GM23338 (cell line): Measurements from ENCODE around the gene ARL15. TPM values are rescaled to one million over a fixed set of nuclear protein-coding genes. Genes with fewer than 3 reads are reported as not detected.

Experiments used
- ATAC-seq: fragments of 200-7000 bp; cut with Tn5 transposase; 3 replicates; pipeline ENCODE4 v1.9.1; 2020
- DNase-seq: peaks from one replicate; pipeline ENCODE4 v3.0.0-alpha.2; 2015; ENCODE audit warnings: low spot score
- H2AFZ ChIP-seq: fragments of 200-600 bp; sonication (generic); 2 replicates; pipeline ENCODE4 v1.8.0; 2016; ENCODE audit warnings: antibody characterized with exemption, mild to moderate bottlenecking, moderate library complexity
- H3F3A ChIP-seq: fragments of 200-600 bp; sonication (generic); replicated peaks from 2 replicates; pipeline ENCODE4 v1.8.0; 2017; ENCODE audit warnings: antibody characterized with exemption, mixed run types, low read depth
- H3K27ac ChIP-seq: fragments of 200-600 bp; sonication (generic); 2 replicates; pipeline ENCODE4 v1.6.1; 2016; ENCODE audit warnings: low read depth
- H3K27me3 ChIP-seq: fragments of 200-600 bp; sonication (generic); 2 replicates; pipeline ENCODE4 v1.8.0; 2016; ENCODE audit warnings: mild to moderate bottlenecking, mixed run types, moderate library complexity; ENCODE audit not compliant: insufficient read depth
- H3K36me3 ChIP-seq: fragments of 200-600 bp; sonication (generic); 2 replicates; pipeline ENCODE4 v1.8.0; 2016; ENCODE audit warnings: mild to moderate bottlenecking; ENCODE audit not compliant: insufficient read depth
- H3K4me1 ChIP-seq: fragments of 200-600 bp; sonication (generic); 2 replicates; pipeline ENCODE4 v1.8.0; 2016; ENCODE audit warnings: mild to moderate bottlenecking, moderate library complexity; ENCODE audit not compliant: insufficient read depth
- H3K4me2 ChIP-seq: fragments of 200-600 bp; sonication (generic); 2 replicates; pipeline ENCODE4 v1.7.1; 2017; ENCODE audit warnings: mixed run types
- H3K4me3 ChIP-seq: fragments of 200-600 bp; sonication (generic); 2 replicates; pipeline ENCODE4 v1.6.1; 2016; ENCODE audit warnings: mixed run types
- H3K79me2 ChIP-seq: fragments of 200-600 bp; sonication (generic); replicated peaks from 2 replicates; pipeline ENCODE4 v1.8.0; 2017; ENCODE audit warnings: mild to moderate bottlenecking; ENCODE audit not compliant: insufficient read depth
- H3K9me2 ChIP-seq: fragments of 200-600 bp; sonication (generic); 2 replicates; pipeline ENCODE4 v1.8.0; 2017; ENCODE audit not compliant: insufficient read depth
- H4K20me1 ChIP-seq: fragments of 200-600 bp; sonication (generic); replicated peaks from 2 replicates; pipeline ENCODE4 v1.8.0; 2017; ENCODE audit warnings: mild to moderate bottlenecking; ENCODE audit not compliant: insufficient read depth
- H3K27ac Mint-ChIP-seq: 2 replicates; pipeline ENCODE4 v1.8.0; 2020; ENCODE audit warnings: inconsistent platforms, mild to moderate bottlenecking, moderate library complexity, mixed read lengths
- H3K27me3 Mint-ChIP-seq: 3 replicates; pipeline ENCODE4 v1.8.0; 2022; ENCODE audit warnings: low read depth, mild to moderate bottlenecking, moderate library complexity, mixed read lengths, inconsistent platforms; ENCODE audit not compliant: insufficient read depth, poor library complexity
- H3K36me3 Mint-ChIP-seq: 3 replicates; pipeline ENCODE4 v1.8.0; 2021; ENCODE audit warnings: low read depth, mild to moderate bottlenecking, inconsistent platforms, moderate library complexity, mixed read lengths
- H3K4me1 Mint-ChIP-seq: 3 replicates; pipeline ENCODE4 v1.8.0; 2020; ENCODE audit warnings: mild to moderate bottlenecking, inconsistent platforms, mixed read lengths
- H3K4me3 Mint-ChIP-seq: 3 replicates; pipeline ENCODE4 v1.8.0; 2021; ENCODE audit warnings: moderate library complexity, mild to moderate bottlenecking, inconsistent platforms, mixed read lengths
- H3K9me3 Mint-ChIP-seq: 3 replicates; pipeline ENCODE4 v1.8.0; 2020; ENCODE audit warnings: moderate library complexity, mild to moderate bottlenecking, inconsistent platforms, mixed read lengths
- CREB1 ChIP-seq: fragments of 250-450 bp; sonication (Bioruptor Pico); IDR thresholded peaks from 2 replicates; pipeline ENCODE4 v1.5.0; 2020; ENCODE audit warnings: low read depth, mild to moderate bottlenecking, moderate library complexity
- CTCF ChIP-seq, 2 experiments: fragments of 200-600 bp in 1 of 2; sonication (generic) in 1 of 2; conservative IDR thresholded peaks; 2 replicates each; pipeline versions ENCODE4 v1.5.1 to v1.6.1; 2016 to 2017; ENCODE audit warnings: antibody characterized with exemption in 2 of 2, low read depth in 2 of 2, mild to moderate bottlenecking in 2 of 2, moderate library complexity in 1 of 2
- EZH2 ChIP-seq: fragments of 200-600 bp; sonication (generic); IDR thresholded peaks from one replicate; pipeline ENCODE4 v1.8.0; 2017; ENCODE audit warnings: antibody characterized with exemption, mild to moderate bottlenecking, low read depth; ENCODE audit not compliant: unreplicated experiment
- EZH2phosphoT487 ChIP-seq: fragments of 200-600 bp; sonication (generic); IDR thresholded peaks from one replicate; pipeline ENCODE4 v1.8.1; 2018; ENCODE audit warnings: antibody characterized with exemption; ENCODE audit not compliant: unreplicated experiment
- JUNB ChIP-seq: IDR thresholded peaks from one replicate; pipeline ENCODE4 v1.6.1; 2016; ENCODE audit warnings: antibody characterized with exemption; ENCODE audit not compliant: unreplicated experiment
- NANOG ChIP-seq: IDR thresholded peaks from 2 replicates; pipeline ENCODE4 v1.6.1; 2016; ENCODE audit warnings: antibody characterized with exemption, borderline replicate concordance
- POLR2AphosphoS5 ChIP-seq: IDR thresholded peaks from 2 replicates; pipeline ENCODE4 v1.6.1; 2016; ENCODE audit warnings: antibody characterized with exemption, low read depth
- REST ChIP-seq: IDR thresholded peaks from one replicate; pipeline ENCODE4 v1.6.1; 2018; ENCODE audit warnings: antibody characterized with exemption; ENCODE audit not compliant: unreplicated experiment
- STAT1 ChIP-seq: IDR thresholded peaks from one replicate; pipeline ENCODE4 v1.6.1; 2016; ENCODE audit warnings: antibody characterized with exemption; ENCODE audit not compliant: unreplicated experiment
- ZNF114 ChIP-seq: fragments of 250-450 bp; sonication (Bioruptor Pico); IDR thresholded peaks from 2 replicates; pipeline ENCODE4 v1.5.0; 2020; ENCODE audit warnings: mild to moderate bottlenecking, moderate library complexity
- ZNF331 ChIP-seq: fragments of 250-450 bp; sonication (Bioruptor Pico); IDR thresholded peaks from 2 replicates; pipeline ENCODE4 v1.5.0; 2020; ENCODE audit warnings: low read depth, mild to moderate bottlenecking, moderate library complexity
- ZNF462 ChIP-seq: fragments of 250-450 bp; sonication (Bioruptor Pico); IDR thresholded peaks from 2 replicates; pipeline ENCODE4 v1.5.0; 2020; ENCODE audit warnings: mild to moderate bottlenecking, moderate library complexity
- polyA plus RNA-seq: library from polyadenylated mRNA; unstranded; fragments of >200 nt; fragmentation: Nextera tagmentation; extraction: Ambion mirVana; gene quantifications from 2 replicates; pipeline ENCODE4 v1.2.1, GENCODE V29; 2016
- total RNA-seq: library from RNA; depleted of rRNA; stranded (reverse); fragments of >200 nt; shearing (Covaris generic); gene quantifications from 2 replicates; pipeline ENCODE4 v1.2.3, GENCODE V29; 2014

ARL15 gene
- total and polyA plus RNA-seq, 2 experiments from 2014 or later, result 13.0 to 54.0 TPM

GRCh38 chr5:53928641-53929040 is 381.7 kb downstream of the ARL15 start (continued):
- TF ChIP-seq REST, result no peak
- no peak for TF ChIP-seq ZNF331
- TF ChIP-seq ZNF114 (CRISPR knock-in tag), result no peak
- no peak for TF ChIP-seq STAT1

GRCh38 chr5:53927668-53928247 is 382.6 kb downstream of the ARL15 start:
- Mint-ChIP-seq H3K4me3 (no peak overlapping the region), H3K36me3 (no peaks in the 10 kb centered on the region), H3K4me1 (peaks cover 23% of the 10 kb centered on the region), H3K27ac (peak overlapping the region; percentile 25), H3K9me3 (no peaks in the 10 kb centered on the region), H3K27me3 (no peaks in the 10 kb centered on the region)
- no peak for DNase-seq
- ATAC-seq, result no peak
- Histone ChIP-seq H3K79me2 (no peaks in the 10 kb centered on the region), H3F3A (no peaks in the 10 kb centered on the region), H3K4me3 (no peak overlapping the region), H3K27me3 (no peaks in the 10 kb centered on the region), H3K27ac (no peak overlapping the region), H3K4me2 (no peak overlapping the region), H3K36me3 (no peaks in the 10 kb centered on the region), H3K4me1 (peaks cover 6% of the 10 kb centered on the region), H3K9me2 (no peaks in the 10 kb centered on the region), H4K20me1 (no peaks in the 10 kb centered on the region), H2AFZ (no peak overlapping the region)
- no peak for TF ChIP-seq ZNF462 (CRISPR knock-in tag)
- TF ChIP-seq JUNB, result no peak
- TF ChIP-seq ZNF331, result no peak
- no peak for TF ChIP-seq EZH2phosphoT487
- no peak for TF ChIP-seq CTCF (conservative IDR thresholded peaks at IDR 0.05; ENCODE audit: low read depth in 2 of 2)
- TF ChIP-seq EZH2, result no peak
- TF ChIP-seq NANOG, result no peak
- TF ChIP-seq ZNF114 (CRISPR knock-in tag), result no peak
- no peak for TF ChIP-seq CREB1
- no peak for TF ChIP-seq POLR2AphosphoS5
